Measurements from ENCODE around the gene GJC2. TPM values are rescaled to one million over a fixed set of nuclear protein-coding genes. Genes with fewer than 3 reads are reported as not detected.
A peak's percentile ranks its signal among the peaks of the same experiment; 100 is the strongest.

GJC2 gene
- total RNA-seq, 2 donors from 2014 or later: 1.9 to 4.1 TPM

GRCh38 chr1:228150120-228150460 lies 360 bp downstream of the GJC2 start:
- intact Hi-C loops (cut with DNase I): no loop called here
- TF ChIP-seq CTCF (IDR thresholded peaks at IDR 0.05) (no peak), POLR2A (IDR thresholded peaks at IDR 0.05) (no peak)
- Histone ChIP-seq H3K36me3 (no peaks in the 10 kb centered on the region), H3K4me1 (replicated peaks) (no peaks in the 10 kb centered on the region), H3K4me3 (peak overlapping the region; percentile 14 to 17), H3K9me3 (no peaks in the 10 kb centered on the region), H3K27ac (peak overlapping the region; percentile 78 to 79), H3K27me3 (replicated peaks; ENCODE audit: insufficient read depth) (no peaks in the 10 kb centered on the region)
- DNase-seq (ENCODE audit: low spot score): no peak
- WGBS: 41% methylated on average over 5 of the region's 7 CpGs

GRCh38 chr1:228150461-228151179 lies 890 bp downstream of the GJC2 start:
- Histone ChIP-seq H3K9me3 (no peaks in the 10 kb centered on the region), H3K27ac (peak overlapping the region; percentile 78 to 79), H3K27me3 (replicated peaks; ENCODE audit: insufficient read depth) (no peaks in the 10 kb centered on the region), H3K36me3 (no peaks in the 10 kb centered on the region), H3K4me3 (peak overlapping the region; percentile 14 to 17), H3K4me1 (replicated peaks) (no peaks in the 10 kb centered on the region)
- DNase-seq (ENCODE audit: low spot score): no peak
- TF ChIP-seq POLR2AphosphoS5 (IDR thresholded peaks at IDR 0.05) (no peak), CTCF (IDR thresholded peaks at IDR 0.05) (no peak), POLR2A (IDR thresholded peaks at IDR 0.05) (no peak)
- 13% methylated on average over 14 of the region's 17 CpGs for WGBS
- intact Hi-C loops (cut with DNase I): no loop called here

- Histone ChIP-seq H3K27ac (peak overlapping the region; percentile 78 to 79), H3K36me3 (no peaks in the 10 kb centered on the region), H3K9me3 (no peaks in the 10 kb centered on the region), H3K27me3 (replicated peaks; ENCODE audit: insufficient read depth) (no peaks in the 10 kb centered on the region), H3K4me3 (no peak overlapping the region), H3K4me1 (replicated peaks) (no peaks in the 10 kb centered on the region)
- DNase-seq (ENCODE audit: low spot score): no peak
- 65% methylated on average over 10 of the region's 12 CpGs for WGBS
- intact Hi-C loops (cut with DNase I): no loop called here
- TF ChIP-seq POLR2A (IDR thresholded peaks at IDR 0.05) (no peak), CTCF (IDR thresholded peaks at IDR 0.05) (no peak), POLR2AphosphoS5 (IDR thresholded peaks at IDR 0.05) (no peak)
Measured at GRCh38 chr1:228151180-228151925, 1.6 kb downstream of the GJC2 start.

- Histone ChIP-seq H3K4me3 (no peak overlapping the region), H3K27me3 (replicated peaks; ENCODE audit: insufficient read depth) (no peaks in the 10 kb centered on the region), H3K36me3 (no peaks in the 10 kb centered on the region), H3K27ac (no peak overlapping the region), H3K4me1 (replicated peaks) (no peaks in the 10 kb centered on the region), H3K9me3 (no peaks in the 10 kb centered on the region)
- 95% methylated on average over 11 of the region's 19 CpGs for WGBS
- no peak for DNase-seq (ENCODE audit: low spot score)
- intact Hi-C loops (cut with DNase I): no loop called here
- TF ChIP-seq CTCF (IDR thresholded peaks at IDR 0.05) (no peak), POLR2A (IDR thresholded peaks at IDR 0.05) (no peak), POLR2AphosphoS5 (IDR thresholded peaks at IDR 0.05) (no peak)
Measured at GRCh38 chr1:228152097-228152917, 2.6 kb downstream of the GJC2 start.

Data from prostate gland (tissue), 2 donors.